ENCODE results near the gene C15orf39.

Gene C15orf39

GRCh38 chr15:75211436-75212199 lies 9.9 kb downstream of the C15orf39 start:
- H3K27ac ChIP-seq (replicated peaks): no peak overlapping the region

GRCh38 chr15:75212200-75212858 lies 10.6 kb downstream of the C15orf39 start:
- H3K4me3 ChIP-seq (replicated peaks; ENCODE audit: insufficient read depth, low read length): no peak overlapping the region
- no peak overlapping the region for H3K27ac ChIP-seq (replicated peaks)
- DNase-seq (ENCODE audit: low read depth in 1 of 2, low spot score in 1 of 2): no peak

More at GRCh38 chr15:75211436-75212199, 9.9 kb downstream of the C15orf39 start:
- no peaks in the 10 kb centered on the region for H3K27me3 ChIP-seq (ENCODE audit: insufficient read depth, poor library complexity, severe bottlenecking)
- DNase-seq (ENCODE audit: low read depth in 1 of 2, low spot score in 1 of 2): peak in 1 of 2 experiments; percentile 12
- TF ChIP-seq SPI1 (IDR thresholded peaks at IDR 0.05; ENCODE audit: borderline replicate concordance, low read depth) (no peak), POLR2AphosphoS5 (IDR thresholded peaks at IDR 0.05; ENCODE audit: low read depth) (0 out of 2 replicates have a peak, but pooled peaks have one; percentile 2), GABPA (IDR thresholded peaks at IDR 0.05; ENCODE audit: low read depth) (no peak), REST (IDR thresholded peaks at IDR 0.05; ENCODE audit: insufficient replicate concordance, low read depth) (no peak)
- TF ChIP-seq, protein P1, sequence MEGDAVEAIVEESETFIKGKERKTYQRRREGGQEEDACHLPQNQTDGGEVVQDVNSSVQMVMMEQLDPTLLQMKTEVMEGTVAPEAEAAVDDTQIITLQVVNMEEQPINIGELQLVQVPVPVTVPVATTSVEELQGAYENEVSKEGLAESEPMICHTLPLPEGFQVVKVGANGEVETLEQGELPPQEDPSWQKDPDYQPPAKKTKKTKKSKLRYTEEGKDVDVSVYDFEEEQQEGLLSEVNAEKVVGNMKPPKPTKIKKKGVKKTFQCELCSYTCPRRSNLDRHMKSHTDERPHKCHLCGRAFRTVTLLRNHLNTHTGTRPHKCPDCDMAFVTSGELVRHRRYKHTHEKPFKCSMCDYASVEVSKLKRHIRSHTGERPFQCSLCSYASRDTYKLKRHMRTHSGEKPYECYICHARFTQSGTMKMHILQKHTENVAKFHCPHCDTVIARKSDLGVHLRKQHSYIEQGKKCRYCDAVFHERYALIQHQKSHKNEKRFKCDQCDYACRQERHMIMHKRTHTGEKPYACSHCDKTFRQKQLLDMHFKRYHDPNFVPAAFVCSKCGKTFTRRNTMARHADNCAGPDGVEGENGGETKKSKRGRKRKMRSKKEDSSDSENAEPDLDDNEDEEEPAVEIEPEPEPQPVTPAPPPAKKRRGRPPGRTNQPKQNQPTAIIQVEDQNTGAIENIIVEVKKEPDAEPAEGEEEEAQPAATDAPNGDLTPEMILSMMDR (IDR thresholded peaks at IDR 0.05; ENCODE audit: insufficient read depth, low read length): no peak
- no peak overlapping the region for H3K4me3 ChIP-seq (replicated peaks; ENCODE audit: insufficient read depth, low read length)

More at GRCh38 chr15:75212200-75212858, 10.6 kb downstream of the C15orf39 start:
- TF ChIP-seq REST (IDR thresholded peaks at IDR 0.05; ENCODE audit: insufficient replicate concordance, low read depth): no peak
- no peak for TF ChIP-seq SPI1 (IDR thresholded peaks at IDR 0.05; ENCODE audit: borderline replicate concordance, low read depth)
- TF ChIP-seq, protein P1 (IDR thresholded peaks at IDR 0.05; ENCODE audit: insufficient read depth, low read length): no peak
- TF ChIP-seq GABPA (IDR thresholded peaks at IDR 0.05; ENCODE audit: low read depth): no peak
- TF ChIP-seq POLR2AphosphoS5 (IDR thresholded peaks at IDR 0.05; ENCODE audit: low read depth): peak; percentile 26; the same call in 1 of the 2 replicates
- no peaks in the 10 kb centered on the region for H3K27me3 ChIP-seq (ENCODE audit: insufficient read depth, poor library complexity, severe bottlenecking)

All from HL-60 (cell line).